NCI-H128 (cell line): ENCODE results near the gene DLG3.

Experiments
- DNase-seq: peaks from one replicate; lab custom pipeline; 2025; ENCODE audit not compliant: unreplicated experiment; lab: John Stamatoyannopoulos, UW

DLG3 gene

DNA sequence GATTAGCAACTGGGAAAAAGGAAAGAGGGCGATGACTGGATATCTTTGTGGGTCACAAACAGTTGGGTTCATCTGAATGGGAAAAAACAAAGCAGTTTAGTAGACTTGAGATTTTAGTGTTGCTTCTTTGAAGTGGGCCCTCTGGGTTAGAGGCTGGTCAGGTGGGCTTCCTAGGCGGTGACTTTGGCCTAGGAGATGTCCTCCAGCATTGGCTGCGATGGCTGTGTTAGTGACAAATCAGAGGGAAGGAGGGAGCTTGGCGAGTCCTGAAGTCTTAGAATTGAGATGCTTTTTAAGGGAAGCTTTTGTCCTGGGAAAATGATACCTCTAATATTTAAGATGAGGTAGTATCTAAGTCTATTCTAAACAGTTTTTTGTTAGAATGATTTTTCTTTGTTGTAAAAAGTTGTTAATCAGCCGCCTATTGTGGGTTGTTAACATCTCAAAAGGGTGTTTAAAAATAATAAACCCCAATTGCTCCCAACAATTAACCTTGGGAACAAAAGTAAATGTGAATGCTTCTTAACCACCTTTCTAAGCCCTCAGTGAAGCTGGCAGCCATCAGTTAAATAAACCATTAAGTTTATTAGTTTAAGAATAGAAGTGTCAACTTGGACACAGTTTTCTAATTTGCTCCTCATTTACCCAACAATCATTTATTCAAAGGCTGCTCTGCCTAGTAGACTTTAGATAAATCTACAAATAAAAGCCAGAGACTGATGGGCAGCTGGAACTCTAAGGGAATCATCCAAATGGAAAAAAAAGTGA is 31.7 kb downstream of the DLG3 start:
- DNase-seq: no peak

- DNase-seq: no peak
Observed at GRCh38 chrX:70476934-70477733, 32.5 kb downstream of the DLG3 start.

DNA sequence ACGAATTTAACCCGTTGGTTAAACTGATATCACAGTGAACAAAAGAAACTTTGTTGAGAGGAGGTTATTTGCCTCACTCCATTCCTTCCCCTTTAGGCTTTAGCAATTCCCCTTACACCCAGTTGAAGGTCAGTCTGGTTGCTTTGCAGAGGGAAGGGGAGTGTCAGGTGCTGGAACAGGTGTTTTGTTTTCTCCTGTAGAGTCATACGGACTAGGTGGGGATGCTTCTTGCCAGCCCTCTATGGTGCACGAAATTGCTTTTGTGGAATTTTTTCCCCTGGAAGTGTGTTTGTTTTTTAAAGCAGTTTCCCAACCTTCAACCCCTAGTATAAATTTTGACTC is 33.1 kb downstream of the DLG3 start:
- DNase-seq: no peak

- DNase-seq: no peak
Observed at GRCh38 chrX:70478526-70479245, 34.1 kb downstream of the DLG3 start.

- DNase-seq: no peak
Observed at GRCh38 chrX:70479247-70479921, 34.7 kb downstream of the DLG3 start.

DNA sequence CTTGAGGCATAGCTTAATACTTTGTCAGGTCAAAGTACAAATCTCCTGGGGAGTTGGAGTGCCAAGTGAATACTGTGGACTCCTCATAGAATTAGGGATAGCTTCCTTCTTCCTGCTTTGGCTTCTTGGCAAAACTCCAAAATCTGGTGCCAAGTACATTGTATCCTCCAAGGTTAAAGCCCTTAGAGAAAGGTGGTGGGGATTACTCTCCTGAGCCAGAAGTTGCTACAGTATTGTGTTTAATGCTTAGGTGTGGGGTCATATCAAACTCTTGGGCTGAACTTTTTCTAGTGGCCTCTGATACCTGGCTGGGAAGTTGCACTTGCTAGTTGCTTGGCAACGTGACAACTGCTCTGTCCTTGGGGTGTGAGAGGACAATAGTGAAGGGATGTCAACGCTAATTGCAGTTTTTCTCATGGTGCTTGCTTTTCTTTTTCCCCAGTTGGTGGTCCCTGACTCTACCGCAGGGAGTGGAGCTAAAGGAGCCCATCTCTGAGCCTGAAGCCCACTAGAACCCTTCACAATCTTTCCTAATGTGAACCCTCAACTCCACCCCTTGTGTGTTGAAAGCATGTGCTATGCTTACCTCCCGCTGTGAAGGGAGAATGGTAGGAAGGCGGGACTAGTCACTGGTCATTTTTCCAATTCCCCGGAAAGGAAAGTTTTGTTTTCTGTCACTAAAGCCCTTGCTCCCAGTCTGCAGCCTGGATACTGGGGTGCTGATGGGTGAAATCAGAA is 35.5 kb downstream of the DLG3 start:
- DNase-seq: no peak

DNA sequence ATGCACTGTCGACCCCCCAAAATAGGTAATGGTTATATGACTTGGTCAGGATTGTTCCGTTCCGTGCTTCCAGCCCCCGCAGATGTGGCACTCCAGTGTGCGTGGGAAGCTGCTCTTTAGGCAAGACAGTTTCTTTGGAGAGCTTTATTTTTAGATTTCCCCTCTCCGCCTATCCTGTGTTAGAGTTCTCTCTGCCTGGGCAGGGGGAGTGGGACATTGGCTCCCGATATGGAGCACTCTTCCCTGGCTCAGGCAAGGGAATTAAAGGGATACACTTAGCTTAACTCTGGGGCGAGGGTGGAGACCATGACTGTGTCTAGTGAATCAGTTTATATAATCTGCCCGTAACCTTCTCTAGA is 36.0 kb downstream of the DLG3 start:
- DNase-seq: no peak

GRCh38 chrX:70481471-70482270 is 37.0 kb downstream of the DLG3 start:
- DNase-seq: no peak

- no peak for DNase-seq
Observed at GRCh38 chrX:70482300-70482699, 37.7 kb downstream of the DLG3 start.

GRCh38 chrX:70485466-70485865 is 40.8 kb downstream of the DLG3 start:
- no peak for DNase-seq

- DNase-seq: no peak
Observed at GRCh38 chrX:70488856-70489255, 44.2 kb downstream of the DLG3 start.

GRCh38 chrX:70494441-70494840 is 49.8 kb downstream of the DLG3 start:
- no peak for DNase-seq

GRCh38 chrX:70496491-70496890 is 51.9 kb downstream of the DLG3 start:
- DNase-seq: no peak

DNA sequence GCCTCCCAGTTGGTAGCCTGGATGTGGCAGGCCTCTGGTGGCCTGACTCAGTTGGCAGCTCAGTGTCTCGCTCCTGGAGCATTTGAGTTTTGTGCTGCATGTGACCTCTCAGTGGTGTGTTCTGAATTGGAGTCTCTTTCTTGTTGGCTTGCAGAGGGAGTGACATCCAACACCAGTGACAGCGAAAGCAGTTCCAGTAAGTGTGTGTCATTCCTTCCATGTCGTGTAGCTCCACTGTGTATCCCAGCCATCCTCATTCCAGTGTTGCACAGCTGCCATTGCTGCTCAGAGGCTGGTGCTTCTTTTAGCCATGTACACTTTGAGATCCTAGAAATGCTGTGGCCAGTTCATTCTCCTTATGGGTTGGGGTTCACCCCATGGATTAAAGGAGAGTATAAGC is 52.4 kb downstream of the DLG3 start:
- DNase-seq: no peak

- no peak for DNase-seq
Observed at GRCh38 chrX:70498129-70498528, 53.5 kb downstream of the DLG3 start.

DNA sequence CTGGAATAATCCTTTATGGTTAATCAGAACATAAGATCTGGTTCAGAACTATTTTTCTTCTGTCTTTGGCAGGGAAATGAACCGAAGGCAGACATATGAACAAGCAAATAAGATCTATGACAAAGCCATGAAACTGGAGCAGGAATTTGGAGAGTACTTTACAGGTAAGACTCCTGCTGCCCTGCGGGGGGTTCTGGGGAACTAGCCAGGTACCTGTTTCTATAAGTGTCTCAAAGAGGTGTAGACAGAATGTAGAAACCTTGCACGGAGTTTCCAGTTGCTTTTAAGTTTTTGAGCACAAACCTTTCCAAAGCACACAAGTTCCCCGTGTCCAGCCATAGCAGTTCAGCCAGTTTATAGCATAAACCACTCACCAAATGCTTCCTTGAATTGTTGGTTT is 56.2 kb downstream of the DLG3 start:
- DNase-seq: no peak

DNA sequence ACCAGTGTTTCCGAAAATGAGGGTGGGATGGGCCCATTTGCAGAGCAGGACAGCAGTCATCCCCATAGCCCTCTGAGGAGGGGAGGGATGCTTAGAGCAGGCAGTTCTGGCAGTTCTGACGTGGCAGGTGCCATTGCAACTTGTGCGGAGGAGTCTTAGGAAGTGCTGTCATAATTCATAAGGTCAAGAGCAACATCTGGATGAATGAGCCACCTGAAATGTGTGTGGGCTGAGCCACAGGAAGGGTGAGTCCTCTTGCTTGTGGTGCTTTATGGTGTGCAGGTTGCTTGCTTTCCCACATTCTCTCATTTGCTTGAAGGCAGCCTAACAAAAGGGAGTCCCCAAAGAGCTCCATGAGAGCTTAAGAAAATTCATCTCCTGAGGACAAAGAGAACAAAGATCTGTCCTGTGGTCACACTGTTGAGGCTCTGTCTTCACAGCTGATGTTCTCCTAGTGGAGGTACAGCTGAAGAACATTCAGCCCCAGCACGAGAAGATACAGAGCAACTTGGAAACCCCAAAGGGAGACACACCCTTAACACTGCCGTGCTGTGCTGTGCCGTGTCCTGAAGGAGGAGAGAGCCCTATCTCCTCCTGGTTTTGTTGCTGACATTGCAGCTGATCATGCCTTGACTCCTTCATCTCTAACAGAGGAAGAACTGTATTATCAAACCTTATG is 60.3 kb downstream of the DLG3 start:
- DNase-seq: no peak

DNA sequence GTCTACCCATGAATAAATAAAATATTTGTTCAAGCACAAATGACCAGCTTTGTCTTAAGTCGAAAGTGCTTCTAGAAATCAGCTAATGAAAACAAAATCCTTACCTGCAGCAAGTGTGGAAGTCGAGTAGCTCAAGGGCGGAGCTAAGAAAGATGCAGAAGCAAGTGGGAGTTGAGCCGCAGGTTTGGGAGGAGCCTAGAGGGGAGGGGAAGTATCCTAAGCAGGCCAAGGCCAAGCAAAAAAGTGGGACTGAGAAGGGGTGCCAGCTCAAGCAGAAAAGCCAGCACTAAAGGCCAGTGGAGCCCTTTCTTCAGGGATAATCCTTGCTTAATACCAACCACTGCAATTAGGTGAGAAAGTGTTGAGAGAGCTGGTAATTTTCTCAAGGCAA is 60.8 kb downstream of the DLG3 start:
- DNase-seq: no peak

- no peak for DNase-seq
Observed at GRCh38 chrX:70508296-70508911, 63.8 kb downstream of the DLG3 start.
